K562 (cell line): Measurements from ENCODE around the gene SLC25A21. TPM values are rescaled to one million over a fixed set of nuclear protein-coding genes. Genes with fewer than 3 reads are reported as not detected.

Experiments
- ATAC-seq: fragments of 200-7000 bp; cut with Tn5 transposase; 3 replicates; pipeline ENCODE4 v1.9.1; 2020; ENCODE audit warnings: moderate library complexity
- BruUV-seq: library from RNA; stranded (reverse); fragments of 400-500 nt; replicated peaks from 2 replicates; lab custom pipeline; 2021; lab: Mats Ljungman, UMichigan
- CTCF ChIA-PET: fragments of 300-600 bp; formaldehyde crosslinking; extraction: SDS; loops from one replicate; lab custom pipeline; 2021; ENCODE audit warnings: low intra/inter-chr PET ratio; lab: Yijun Ruan, JAX
- POLR2A ChIA-PET: fragments of 300-600, 350-650 bp; sonication (Branson Sonifier 250); formaldehyde crosslinking; extraction: SDS; loops from one replicate; lab custom pipeline; 2021; ENCODE audit warnings: antibody characterized with exemption, inconsistent platforms; lab: Yijun Ruan, JAX
- DNase-seq, 4 experiments: peaks; one replicate each; pipeline versions ENCODE4 v3.0.0 to v3.0.0-alpha.2; 2011 to 2018; ENCODE audit warnings: low spot score in 3 of 4, mixed read lengths in 3 of 4; ENCODE audit errors: extremely low read depth in 1 of 4
- FAIRE-seq: peaks from 2 replicates; lab custom pipeline; 2011; peaks lifted over from hg19 to GRCh38; lab: Jason Lieb, UNC
- H2AFZ ChIP-seq: 2 replicates; pipeline ENCODE4 v1.6.0; 2011; ENCODE audit warnings: low read depth, low read length, control low read depth, inconsistent platforms
- H3K27ac ChIP-seq: fragments of 200-600 bp; 3 replicates; pipeline ENCODE4 v1.8.0; 2011; ENCODE audit warnings: low read depth, mild to moderate bottlenecking, control low read depth, inconsistent platforms, low read length, moderate library complexity, mixed read lengths; ENCODE audit errors: extremely low read depth
- H3K27me3 ChIP-seq, 2 experiments: fragments of 300-600 bp in 1 of 2; 2 replicates in 1 of 2; 3 replicates in 1 of 2; pipeline versions ENCODE4 v1.6.0 to v1.8.0; 2011; ENCODE audit warnings: inconsistent platforms in 2 of 2, low read length in 2 of 2, mild to moderate bottlenecking in 1 of 2, mixed read lengths in 1 of 2, moderate library complexity in 1 of 2; ENCODE audit not compliant: control insufficient read depth in 2 of 2, insufficient read depth in 2 of 2
- H3K36me3 ChIP-seq: fragments of 300-600 bp; 3 replicates; pipeline ENCODE4 v1.8.0; 2011; ENCODE audit warnings: mild to moderate bottlenecking, low read length, inconsistent platforms; ENCODE audit not compliant: control insufficient read depth, insufficient read depth
- H3K4me1 ChIP-seq, 2 experiments: fragments of 200-600 bp in 1 of 2; replicated peaks in 1 of 2; 2 replicates in 1 of 2; 3 replicates in 1 of 2; pipeline versions ENCODE4 v1.5.1 to v1.8.0; 2011; ENCODE audit warnings: inconsistent platforms in 2 of 2, low read length in 2 of 2, mild to moderate bottlenecking in 1 of 2, mixed read lengths in 1 of 2, moderate library complexity in 1 of 2; ENCODE audit not compliant: control insufficient read depth in 2 of 2, insufficient read depth in 2 of 2
- H3K4me2 ChIP-seq: 2 replicates; pipeline ENCODE4 v1.6.1; 2011; ENCODE audit warnings: low read length, control low read depth, inconsistent platforms, mixed read lengths; ENCODE audit not compliant: insufficient read depth
- H3K4me3 ChIP-seq: fragments of 200-600 bp; sonication (generic), shearing (Covaris generic); 2 replicates; pipeline ENCODE4 v1.5.1; 2016; ENCODE audit warnings: control low read depth, inconsistent platforms
- H3K79me2 ChIP-seq: fragments of 200-600 bp; 3 replicates; pipeline ENCODE4 v1.8.0; 2011; ENCODE audit warnings: low read length, inconsistent platforms; ENCODE audit not compliant: control insufficient read depth, insufficient read depth
- H3K9ac ChIP-seq, 2 experiments: 2 replicates each; pipeline versions ENCODE4 v1.6.0 to v1.6.1; 2011; ENCODE audit warnings: low read depth in 2 of 2, low read length in 2 of 2, control low read depth in 1 of 2, inconsistent platforms in 1 of 2, mild to moderate bottlenecking in 1 of 2, mixed read lengths in 1 of 2; ENCODE audit not compliant: insufficient read depth in 1 of 2
- H3K9me1 ChIP-seq: one replicate; pipeline ENCODE4 v1.6.0; 2011; ENCODE audit warnings: inconsistent platforms, mild to moderate bottlenecking, low read length, moderate library complexity; ENCODE audit not compliant: control insufficient read depth, insufficient read depth
- H3K9me3 ChIP-seq: replicated peaks from 2 replicates; pipeline ENCODE4 v1.5.1; 2011; ENCODE audit warnings: low read depth, low read length, inconsistent platforms; ENCODE audit not compliant: control insufficient read depth, insufficient read depth
- H4K20me1 ChIP-seq: replicated peaks from 2 replicates; pipeline ENCODE4 v1.6.1; 2011; ENCODE audit warnings: low read length, inconsistent platforms, mixed read lengths; ENCODE audit not compliant: control insufficient read depth, insufficient read depth
- ATF7 ChIP-seq: fragments of 450-650 bp; IDR thresholded peaks from 2 replicates; pipeline ENCODE4 v1.7.1; 2014; ENCODE audit warnings: mild to moderate bottlenecking, moderate library complexity
- CBFA2T2 ChIP-seq: fragments of 450-650 bp; conservative IDR thresholded peaks from 2 replicates; pipeline ENCODE4 v1.6.1; 2017; ENCODE audit warnings: mild to moderate bottlenecking
- ETV5 ChIP-seq: sonication (generic); formaldehyde crosslinking; IDR thresholded peaks from 2 replicates; pipeline ENCODE4 v1.4.0; 2020; ENCODE audit warnings: low read depth, mild to moderate bottlenecking, missing genetic modification reagents
- GATAD2B ChIP-seq: fragments of 450-650 bp; IDR thresholded peaks from 2 replicates; pipeline ENCODE4 v1.6.1; 2017; ENCODE audit warnings: mild to moderate bottlenecking, borderline replicate concordance
- RFX5 ChIP-seq: IDR thresholded peaks from 2 replicates; pipeline ENCODE4 v1.6.1; 2011; ENCODE audit warnings: low read depth, mild to moderate bottlenecking, improper control_type of control experiment, low read length
- TEAD2 ChIP-seq: fragments of 450-650 bp; IDR thresholded peaks from 2 replicates; pipeline ENCODE4 v1.6.1; 2016; ENCODE audit warnings: missing genetic modification characterization, control low read depth, missing compliant biosample characterization
- WHSC1 ChIP-seq: IDR thresholded peaks from one replicate; pipeline ENCODE4 v1.6.1; 2012; ENCODE audit warnings: low read length, control low read depth, inconsistent platforms
- ZKSCAN8 ChIP-seq: fragments of 200-800 bp; sonication (Bioruptor generic); IDR thresholded peaks from 2 replicates; pipeline ENCODE4 v1.6.1; 2016; ENCODE audit warnings: missing genetic modification characterization, missing compliant biosample characterization
- ZNF274 ChIP-seq: IDR thresholded peaks from 2 replicates; pipeline ENCODE4 v1.6.1; 2011; ENCODE audit warnings: low read depth, mild to moderate bottlenecking, low read length, moderate library complexity, borderline replicate concordance
- WGBS: fragments of 100-300 bp; shearing (Covaris generic); methylation state at CpG from one replicate; pipeline ENCODE4 v1.1.6; 2016; ENCODE audit warnings: low coverage, mixed read lengths; ENCODE audit not compliant: insufficient coverage; ENCODE audit errors: missing lambda C conversion rate; 5-methylcytosine and 5-hydroxymethylcytosine counted together
- in situ Hi-C: fragments of 300-500 bp; cut with MboI; formaldehyde crosslinking; loops from 4 replicates; pipeline ENCODE4 v1.15.0; 2018; ENCODE audit warnings: inconsistent platforms, mixed read lengths
- intact Hi-C: fragments of 100-400 bp; cut with micrococcal nuclease; formaldehyde crosslinking; loops from 2 replicates; pipeline ENCODE4 v1.14.2; 2022
- polyA plus RNA-seq, 8 experiments: library from polyadenylated mRNA; depleted of rRNA in 4 of 8; stranded (reverse) in 5 of 8; unstranded in 3 of 8; fragments of >200 nt; fragmentation: Nextera tagmentation in 2 of 8; fragmentation: Illumina TruSeq in 1 of 8; extraction: Ambion mirVana in 2 of 8; extraction: Trizol in 1 of 8; gene quantifications; 2 replicates each; pipeline versions ENCODE4 v1.2.1 to v1.2.3, GENCODE V29; 2011 to 2014; ENCODE audit warnings: inconsistent platforms in 1 of 8, missing spikeins in 1 of 8
- total RNA-seq, 7 experiments: library from RNA; depleted of rRNA in 6 of 7; stranded (reverse); fragments of >200 nt in 6 of 7; fragmentation: Illumina TruSeq in 2 of 7; extraction: Trizol in 2 of 7; gene quantifications; 2 replicates each; pipeline versions ENCODE4 v1.2.1 to v1.2.3, GENCODE V29; 2011 to 2021; ENCODE audit warnings: low replicate concordance in 1 of 7

SLC25A21 gene
- total and polyA plus RNA-seq, 9 of the 15 experiments (the other 6 are each of a cell fraction or from before 2014, with no cell fraction given): 15.2 to 46.7 (median 28.7) TPM

DNA sequence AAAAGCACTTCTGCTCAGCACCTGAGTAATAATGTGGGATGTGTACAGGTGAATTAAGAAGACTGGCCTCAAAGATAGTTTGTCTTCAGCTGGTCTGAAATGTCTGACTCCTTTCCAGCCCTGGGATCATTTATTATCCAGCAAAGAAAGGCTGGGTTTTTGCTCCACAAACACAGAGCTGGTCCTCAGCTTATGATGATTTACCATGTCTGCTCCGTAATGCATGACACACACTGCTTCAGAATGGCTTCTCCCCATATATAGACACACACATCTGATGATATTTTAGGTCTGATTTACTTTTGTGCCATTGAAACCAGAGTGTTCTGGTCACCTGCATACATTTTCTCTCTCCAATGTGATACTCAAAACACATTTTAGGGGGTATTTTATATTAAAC lies 225.0 kb downstream of the SLC25A21 start:
- no peaks in the 10 kb centered on the region for H4K20me1 ChIP-seq
- BruUV-seq: no TSS peak
- ChIA-PET CTCF (no interaction called here), POLR2A (no interaction called here)
- no peak overlapping the region for H3K9ac ChIP-seq
- WGBS: 100% methylated on average over 1 of the region's 1 CpG
- H3K79me2 ChIP-seq: no peaks in the 10 kb centered on the region
- intact Hi-C loops (loop anchor here (10.0 kb wide), 2 partner anchors 197 to 393 kb away; no protein-coding TSS in a partner anchor), in situ Hi-C loops (no loop called here)
- no peak overlapping the region for H2AFZ ChIP-seq
- TF ChIP-seq WHSC1: no peak
- TF ChIP-seq TEAD2: no peak
- no peak for TF ChIP-seq RFX5
- no peak for TF ChIP-seq ETV5 (CRISPR knock-in tag)
- no peak for TF ChIP-seq GATAD2B
- TF ChIP-seq CBFA2T2: no peak
- TF ChIP-seq ZNF274: no peak
- TF ChIP-seq ZKSCAN8 (CRISPR knock-in tag): no peak
- TF ChIP-seq ATF7: no peak
- FAIRE-seq (no peak), ATAC-seq (no peak), DNase-seq (no peak)
- H3K4me1 ChIP-seq: no peaks in the 10 kb centered on the region
- H3K4me3 ChIP-seq: no peak overlapping the region
- no peak overlapping the region for H3K4me2 ChIP-seq
- no peaks in the 10 kb centered on the region for H3K36me3 ChIP-seq
- no peaks in the 10 kb centered on the region for H3K27me3 ChIP-seq
- no peaks in the 10 kb centered on the region for H3K9me1 ChIP-seq
- H3K9me3 ChIP-seq: no peaks in the 10 kb centered on the region
- no peak overlapping the region for H3K27ac ChIP-seq
